HepG2 (cell line): ENCODE data around the gene GSAP. TPM values are rescaled to one million over a fixed set of nuclear protein-coding genes. Genes with fewer than 3 reads are reported as not detected.
A peak's percentile ranks its signal among the peaks of the same experiment; 100 is the strongest.

Source experiments
- BRCA1 ChIP-seq: sonication (generic); formaldehyde crosslinking; IDR thresholded peaks from 2 replicates; pipeline ENCODE4 v1.4.0; 2020; ENCODE audit warnings: missing genetic modification reagents
- POLR2G ChIP-seq: fragments of 200-400 bp; formaldehyde crosslinking; IDR thresholded peaks from 2 replicates; pipeline ENCODE4 v1.6.1; 2018; ENCODE audit warnings: mild to moderate bottlenecking, low read depth, low read length, moderate library complexity
- RBM22 ChIP-seq: fragments of 200-400 bp; formaldehyde crosslinking; optimal IDR thresholded peaks from 2 replicates; pipeline ENCODE3; 2017; ENCODE audit warnings: mild to moderate bottlenecking, low read length, moderate library complexity
- RFX1 ChIP-seq: fragments of 450-650 bp; IDR thresholded peaks from 2 replicates; pipeline ENCODE4 v1.6.1; 2017
- XRCC5 ChIP-seq: fragments of 200-400 bp; formaldehyde crosslinking; optimal IDR thresholded peaks from 2 replicates; pipeline ENCODE3; 2017; ENCODE audit warnings: mild to moderate bottlenecking, low read length
- ZKSCAN1 ChIP-seq: fragments of 150-350 bp; IDR thresholded peaks from 2 replicates; pipeline ENCODE4 v1.6.1; 2014; ENCODE audit warnings: low read length
- ZNF251 ChIP-seq: sonication (generic); formaldehyde crosslinking; IDR thresholded peaks from 2 replicates; pipeline ENCODE4 v1.9.0; 2021; ENCODE audit warnings: mild to moderate bottlenecking, missing genetic modification reagents
- ZNF33A ChIP-seq: sonication (generic); formaldehyde crosslinking; IDR thresholded peaks from 2 replicates; pipeline ENCODE4 v1.5.1; 2020; ENCODE audit warnings: missing genetic modification reagents, mild to moderate bottlenecking, moderate library complexity, borderline replicate concordance
- ZNF7 ChIP-seq: IDR thresholded peaks from 2 replicates; pipeline ENCODE4 v1.6.1; 2016; ENCODE audit warnings: missing biosample characterization, missing genetic modification reagents
- ZNF790 ChIP-seq: sonication (generic); formaldehyde crosslinking; IDR thresholded peaks from 2 replicates; pipeline ENCODE4 v1.8.0; 2022; ENCODE audit warnings: missing genetic modification reagents, mild to moderate bottlenecking, borderline replicate concordance
- ZNF816 ChIP-seq: sonication (generic); formaldehyde crosslinking; IDR thresholded peaks from 2 replicates; pipeline ENCODE4 v1.8.0; 2022; ENCODE audit warnings: missing genetic modification reagents, mild to moderate bottlenecking, borderline replicate concordance
- polyA plus RNA-seq, 8 experiments: library from polyadenylated mRNA; depleted of rRNA in 3 of 8; stranded (reverse) in 7 of 8; unstranded in 1 of 8; fragments of >200 nt; fragmentation: Illumina TruSeq in 4 of 8; extraction: Trizol in 4 of 8; gene quantifications; 2 replicates each; pipeline versions ENCODE4 v1.2.1 to v1.2.3, GENCODE V29; 2011 to 2016; ENCODE audit warnings: low read depth in 4 of 8, missing spikeins in 1 of 8, mixed read lengths in 1 of 8; ENCODE audit not compliant: insufficient read depth in 1 of 8
- total RNA-seq, 5 experiments: library from RNA; depleted of rRNA; stranded (reverse); fragments of >200 nt; fragmentation: Illumina TruSeq; extraction: Trizol; gene quantifications; 2 replicates each; pipeline ENCODE4 v1.2.3, GENCODE V29; 2016; ENCODE audit warnings: low read depth in 1 of 5
- TF ChIP-seq, protein P1 (sequence below): sonication (generic); formaldehyde crosslinking; IDR thresholded peaks from 2 replicates; pipeline ENCODE4 v1.5.0; 2020; ENCODE audit warnings: mild to moderate bottlenecking, missing genetic modification reagents, borderline replicate concordance
- TF ChIP-seq, protein P2 (sequence below), 2 experiments: sonication (generic) in 1 of 2; formaldehyde crosslinking in 1 of 2; IDR thresholded peaks; 2 replicates each; pipeline versions ENCODE4 v1.5.1 to v1.6.1; 2011 to 2020; ENCODE audit warnings: borderline replicate concordance in 1 of 2, low read depth in 1 of 2, low read length in 1 of 2, mild to moderate bottlenecking in 1 of 2, missing genetic modification reagents in 1 of 2, moderate library complexity in 1 of 2
- TF ChIP-seq, protein P3 (sequence below): sonication (generic); formaldehyde crosslinking; IDR thresholded peaks from 2 replicates; pipeline ENCODE4 v1.8.0; 2023; ENCODE audit warnings: mild to moderate bottlenecking, missing genetic modification reagents
- TF ChIP-seq, protein P4 (sequence below): sonication (generic); formaldehyde crosslinking; IDR thresholded peaks from 2 replicates; pipeline ENCODE4 v1.4.0; 2020; ENCODE audit warnings: missing genetic modification reagents

GSAP gene
- total and polyA plus RNA-seq, 2 of the 13 experiments (the other 11 are each of a cell fraction or from before 2014, with no cell fraction given): 34.6 to 40.6 TPM

DNA sequence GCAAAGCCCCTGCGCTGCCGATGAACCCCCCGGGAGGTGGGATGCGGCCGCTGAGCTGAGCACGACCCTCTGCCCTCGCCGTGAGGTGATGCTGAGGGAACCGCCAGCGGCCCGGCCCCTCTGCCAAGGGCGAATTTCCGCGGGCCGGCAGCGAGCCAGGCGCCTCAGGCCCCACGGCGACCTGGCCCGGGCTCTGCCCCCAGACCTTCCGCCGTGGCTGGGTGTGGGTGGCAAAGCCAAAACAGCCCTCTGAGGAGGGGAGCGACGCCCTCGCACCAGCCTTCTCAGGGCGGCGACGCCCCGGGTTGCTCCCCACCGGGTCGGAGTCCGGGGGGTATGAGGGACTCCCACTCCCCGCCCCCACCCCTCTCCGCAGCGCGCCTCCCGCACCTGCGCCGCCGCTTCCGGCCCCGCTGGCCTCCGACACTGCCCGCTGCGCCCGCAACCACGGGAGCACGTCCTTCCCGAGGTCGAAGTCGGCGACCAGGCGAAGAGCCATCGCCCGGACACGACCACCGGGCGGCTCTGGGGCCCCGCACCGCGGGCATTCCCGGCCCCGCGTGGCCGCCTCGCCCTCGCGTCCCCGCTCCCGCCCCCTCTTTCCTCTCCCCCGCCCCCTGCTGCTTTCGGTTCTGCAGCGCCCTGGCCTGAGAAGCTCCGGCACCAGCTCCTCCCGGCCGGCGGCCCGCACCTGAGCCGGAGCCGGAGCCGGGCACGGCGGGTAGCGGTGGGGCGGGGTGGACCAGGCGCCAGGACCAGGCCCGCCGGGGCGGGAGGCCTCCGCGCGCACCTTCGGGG, at the start of gene GSAP (continued):
- TF ChIP-seq, protein P1, sequence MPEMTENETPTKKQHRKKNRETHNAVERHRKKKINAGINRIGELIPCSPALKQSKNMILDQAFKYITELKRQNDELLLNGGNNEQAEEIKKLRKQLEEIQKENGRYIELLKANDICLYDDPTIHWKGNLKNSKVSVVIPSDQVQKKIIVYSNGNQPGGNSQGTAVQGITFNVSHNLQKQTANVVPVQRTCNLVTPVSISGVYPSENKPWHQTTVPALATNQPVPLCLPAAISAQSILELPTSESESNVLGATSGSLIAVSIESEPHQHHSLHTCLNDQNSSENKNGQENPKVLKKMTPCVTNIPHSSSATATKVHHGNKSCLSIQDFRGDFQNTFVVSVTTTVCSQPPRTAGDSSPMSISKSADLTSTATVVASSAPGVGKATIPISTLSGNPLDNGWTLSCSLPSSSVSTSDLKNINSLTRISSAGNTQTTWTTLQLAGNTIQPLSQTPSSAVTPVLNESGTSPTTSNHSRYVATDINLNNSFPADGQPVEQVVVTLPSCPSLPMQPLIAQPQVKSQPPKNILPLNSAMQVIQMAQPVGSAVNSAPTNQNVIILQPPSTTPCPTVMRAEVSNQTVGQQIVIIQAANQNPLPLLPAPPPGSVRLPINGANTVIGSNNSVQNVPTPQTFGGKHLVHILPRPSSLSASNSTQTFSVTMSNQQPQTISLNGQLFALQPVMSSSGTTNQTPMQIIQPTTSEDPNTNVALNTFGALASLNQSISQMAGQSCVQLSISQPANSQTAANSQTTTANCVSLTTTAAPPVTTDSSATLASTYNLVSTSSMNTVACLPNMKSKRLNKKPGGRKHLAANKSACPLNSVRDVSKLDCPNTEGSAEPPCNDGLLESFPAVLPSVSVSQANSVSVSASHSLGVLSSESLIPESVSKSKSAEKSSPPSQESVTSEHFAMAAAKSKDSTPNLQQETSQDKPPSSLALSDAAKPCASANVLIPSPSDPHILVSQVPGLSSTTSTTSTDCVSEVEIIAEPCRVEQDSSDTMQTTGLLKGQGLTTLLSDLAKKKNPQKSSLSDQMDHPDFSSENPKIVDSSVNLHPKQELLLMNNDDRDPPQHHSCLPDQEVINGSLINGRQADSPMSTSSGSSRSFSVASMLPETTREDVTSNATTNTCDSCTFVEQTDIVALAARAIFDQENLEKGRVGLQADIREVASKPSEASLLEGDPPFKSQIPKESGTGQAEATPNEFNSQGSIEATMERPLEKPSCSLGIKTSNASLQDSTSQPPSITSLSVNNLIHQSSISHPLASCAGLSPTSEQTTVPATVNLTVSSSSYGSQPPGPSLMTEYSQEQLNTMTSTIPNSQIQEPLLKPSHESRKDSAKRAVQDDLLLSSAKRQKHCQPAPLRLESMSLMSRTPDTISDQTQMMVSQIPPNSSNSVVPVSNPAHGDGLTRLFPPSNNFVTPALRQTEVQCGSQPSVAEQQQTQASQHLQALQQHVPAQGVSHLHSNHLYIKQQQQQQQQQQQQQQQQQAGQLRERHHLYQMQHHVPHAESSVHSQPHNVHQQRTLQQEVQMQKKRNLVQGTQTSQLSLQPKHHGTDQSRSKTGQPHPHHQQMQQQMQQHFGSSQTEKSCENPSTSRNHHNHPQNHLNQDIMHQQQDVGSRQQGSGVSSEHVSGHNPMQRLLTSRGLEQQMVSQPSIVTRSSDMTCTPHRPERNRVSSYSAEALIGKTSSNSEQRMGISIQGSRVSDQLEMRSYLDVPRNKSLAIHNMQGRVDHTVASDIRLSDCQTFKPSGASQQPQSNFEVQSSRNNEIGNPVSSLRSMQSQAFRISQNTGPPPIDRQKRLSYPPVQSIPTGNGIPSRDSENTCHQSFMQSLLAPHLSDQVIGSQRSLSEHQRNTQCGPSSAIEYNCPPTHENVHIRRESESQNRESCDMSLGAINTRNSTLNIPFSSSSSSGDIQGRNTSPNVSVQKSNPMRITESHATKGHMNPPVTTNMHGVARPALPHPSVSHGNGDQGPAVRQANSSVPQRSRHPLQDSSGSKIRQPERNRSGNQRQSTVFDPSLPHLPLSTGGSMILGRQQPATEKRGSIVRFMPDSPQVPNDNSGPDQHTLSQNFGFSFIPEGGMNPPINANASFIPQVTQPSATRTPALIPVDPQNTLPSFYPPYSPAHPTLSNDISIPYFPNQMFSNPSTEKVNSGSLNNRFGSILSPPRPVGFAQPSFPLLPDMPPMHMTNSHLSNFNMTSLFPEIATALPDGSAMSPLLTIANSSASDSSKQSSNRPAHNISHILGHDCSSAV (CRISPR knock-in tag): no peak
- TF ChIP-seq RFX1 (no peak), POLR2G (peak; percentile 85), RBM22 (peak; percentile 88), ZNF790 (CRISPR knock-in tag) (0 out of 2 replicates have a peak, but pooled peaks have one; percentile 33), ZNF33A (CRISPR knock-in tag) (no peak), ZKSCAN1 (no peak), ZNF7 (CRISPR knock-in tag) (no peak), ZNF816 (CRISPR knock-in tag) (no peak; the same call in 1 of the 2 replicates), ZNF251 (no peak), XRCC5 (peak; percentile 10), BRCA1 (CRISPR knock-in tag) (no peak; the same call in 1 of the 2 replicates)
- TF ChIP-seq, protein P2, sequence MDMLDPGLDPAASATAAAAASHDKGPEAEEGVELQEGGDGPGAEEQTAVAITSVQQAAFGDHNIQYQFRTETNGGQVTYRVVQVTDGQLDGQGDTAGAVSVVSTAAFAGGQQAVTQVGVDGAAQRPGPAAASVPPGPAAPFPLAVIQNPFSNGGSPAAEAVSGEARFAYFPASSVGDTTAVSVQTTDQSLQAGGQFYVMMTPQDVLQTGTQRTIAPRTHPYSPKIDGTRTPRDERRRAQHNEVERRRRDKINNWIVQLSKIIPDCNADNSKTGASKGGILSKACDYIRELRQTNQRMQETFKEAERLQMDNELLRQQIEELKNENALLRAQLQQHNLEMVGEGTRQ (IDR thresholded peaks at IDR 0.05; ENCODE audit: low read depth, low read length): no peak
- TF ChIP-seq, protein P2 (CRISPR knock-in tag; IDR thresholded peaks at IDR 0.05; ENCODE audit: borderline replicate concordance): no peak
- TF ChIP-seq, protein P3, sequence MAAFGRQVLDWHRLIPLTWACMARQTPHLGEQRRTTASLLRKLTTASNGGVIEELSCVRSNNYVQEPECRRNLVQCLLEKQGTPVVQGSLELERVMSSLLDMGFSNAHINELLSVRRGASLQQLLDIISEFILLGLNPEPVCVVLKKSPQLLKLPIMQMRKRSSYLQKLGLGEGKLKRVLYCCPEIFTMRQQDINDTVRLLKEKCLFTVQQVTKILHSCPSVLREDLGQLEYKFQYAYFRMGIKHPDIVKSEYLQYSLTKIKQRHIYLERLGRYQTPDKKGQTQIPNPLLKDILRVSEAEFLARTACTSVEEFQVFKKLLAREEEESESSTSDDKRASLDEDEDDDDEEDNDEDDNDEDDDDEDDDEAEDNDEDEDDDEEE (CRISPR knock-in tag): no peak; the same call in 1 of the 2 replicates
- TF ChIP-seq, protein P4, sequence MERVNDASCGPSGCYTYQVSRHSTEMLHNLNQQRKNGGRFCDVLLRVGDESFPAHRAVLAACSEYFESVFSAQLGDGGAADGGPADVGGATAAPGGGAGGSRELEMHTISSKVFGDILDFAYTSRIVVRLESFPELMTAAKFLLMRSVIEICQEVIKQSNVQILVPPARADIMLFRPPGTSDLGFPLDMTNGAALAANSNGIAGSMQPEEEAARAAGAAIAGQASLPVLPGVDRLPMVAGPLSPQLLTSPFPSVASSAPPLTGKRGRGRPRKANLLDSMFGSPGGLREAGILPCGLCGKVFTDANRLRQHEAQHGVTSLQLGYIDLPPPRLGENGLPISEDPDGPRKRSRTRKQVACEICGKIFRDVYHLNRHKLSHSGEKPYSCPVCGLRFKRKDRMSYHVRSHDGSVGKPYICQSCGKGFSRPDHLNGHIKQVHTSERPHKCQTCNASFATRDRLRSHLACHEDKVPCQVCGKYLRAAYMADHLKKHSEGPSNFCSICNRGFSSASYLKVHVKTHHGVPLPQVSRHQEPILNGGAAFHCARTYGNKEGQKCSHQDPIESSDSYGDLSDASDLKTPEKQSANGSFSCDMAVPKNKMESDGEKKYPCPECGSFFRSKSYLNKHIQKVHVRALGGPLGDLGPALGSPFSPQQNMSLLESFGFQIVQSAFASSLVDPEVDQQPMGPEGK: peak; percentile 88
